Stimulated activated CD4-positive, alpha-beta T cell treated with anti-CD3 and anti-CD28 coated beads, Interleukin-15, amount 100 ng/mL, for 48 hours (primary cell): ENCODE data around the gene VDAC1.
A peak's percentile ranks its signal among the peaks of the same experiment; 100 is the strongest.
"Not testable (repeated sequence)": the region's sequence is repeated elsewhere in the genome, so short reads cannot be mapped to it uniquely, and the experiment has no call there.

ENCODE experiments used
- DNase-seq, 2 donors: peaks; one replicate each; pipeline ENCODE4 v3.0.0-alpha.2; 2020; ENCODE audit warnings: low read depth in 2 of 2

The VDAC1 gene

DNA sequence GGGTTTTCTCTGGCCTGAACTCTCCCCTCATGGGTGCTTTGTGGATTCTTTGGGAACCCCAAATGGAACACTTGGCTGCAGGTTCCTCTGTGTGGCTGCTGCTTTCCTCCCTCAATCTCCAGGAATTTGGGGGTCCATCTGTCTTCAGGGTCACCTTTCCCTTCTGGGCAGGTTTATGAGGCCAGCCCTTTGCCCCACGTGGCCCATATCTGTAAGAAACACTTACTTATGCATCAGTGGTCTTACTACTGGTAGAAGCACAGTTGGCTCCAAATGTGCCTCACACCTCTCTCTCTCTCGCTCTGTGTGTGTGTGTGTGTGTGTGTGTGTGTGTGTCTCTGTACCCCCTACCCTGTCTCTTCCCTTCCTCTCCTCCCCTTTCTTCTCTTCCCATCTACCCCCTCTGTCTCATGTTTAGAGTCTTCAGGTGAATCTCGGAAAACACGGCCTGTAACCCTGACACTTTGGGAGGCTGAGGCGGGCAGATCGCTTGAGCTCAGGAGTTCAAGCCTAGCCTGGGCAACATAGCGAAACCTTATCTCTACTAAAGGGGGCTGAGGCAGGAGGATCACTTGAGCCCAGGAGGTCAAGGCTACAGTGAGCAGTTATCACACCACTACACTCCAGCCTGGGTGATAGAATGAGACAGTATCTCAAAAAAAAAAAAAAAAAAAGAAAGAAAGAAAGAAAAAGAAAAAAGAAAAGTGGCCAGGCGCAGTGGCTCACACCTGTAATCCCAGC, 63.1 kb downstream of the VDAC1 start:
- no peak for DNase-seq

DNA sequence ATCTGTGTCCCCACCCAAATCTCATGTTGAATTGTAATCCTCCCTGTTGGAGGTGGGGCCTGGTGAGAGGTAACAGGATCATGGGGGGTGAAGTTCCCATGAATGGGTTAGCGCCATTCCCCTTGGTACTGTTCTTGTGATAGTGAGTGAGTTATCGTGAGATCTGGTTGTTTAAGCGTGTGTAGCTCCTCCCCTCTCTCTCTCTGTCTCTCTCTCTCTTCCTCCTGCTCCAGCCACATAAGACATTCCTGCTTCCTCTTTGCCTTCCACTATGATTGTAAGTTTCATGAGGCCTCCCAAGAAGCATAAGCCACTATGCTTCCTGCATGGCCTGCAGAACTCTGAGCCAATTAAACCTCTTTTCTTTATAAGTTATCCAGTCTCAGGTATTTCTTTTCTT, 65.1 kb downstream of the VDAC1 start:
- DNase-seq, result no peak

DNA sequence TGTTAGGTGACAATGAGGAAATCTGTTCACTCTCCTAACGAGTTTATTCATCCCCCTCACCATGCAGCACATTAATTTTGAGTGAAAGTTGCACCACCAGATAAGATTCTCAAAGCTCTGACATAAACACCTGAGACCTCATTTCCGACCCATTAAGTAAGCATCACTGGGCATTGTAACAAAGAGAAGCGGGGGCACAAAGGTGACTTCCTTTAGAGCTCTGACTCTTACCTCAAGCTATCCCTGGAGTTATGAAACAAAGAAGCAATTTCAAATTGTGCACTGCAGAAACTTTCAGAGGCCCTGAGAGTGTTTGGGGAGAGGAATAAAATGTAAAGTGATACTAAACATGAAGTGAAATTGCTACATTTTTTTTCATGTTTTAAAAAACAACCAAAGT, 65.8 kb downstream of the VDAC1 start:
- no peak for DNase-seq

DNA sequence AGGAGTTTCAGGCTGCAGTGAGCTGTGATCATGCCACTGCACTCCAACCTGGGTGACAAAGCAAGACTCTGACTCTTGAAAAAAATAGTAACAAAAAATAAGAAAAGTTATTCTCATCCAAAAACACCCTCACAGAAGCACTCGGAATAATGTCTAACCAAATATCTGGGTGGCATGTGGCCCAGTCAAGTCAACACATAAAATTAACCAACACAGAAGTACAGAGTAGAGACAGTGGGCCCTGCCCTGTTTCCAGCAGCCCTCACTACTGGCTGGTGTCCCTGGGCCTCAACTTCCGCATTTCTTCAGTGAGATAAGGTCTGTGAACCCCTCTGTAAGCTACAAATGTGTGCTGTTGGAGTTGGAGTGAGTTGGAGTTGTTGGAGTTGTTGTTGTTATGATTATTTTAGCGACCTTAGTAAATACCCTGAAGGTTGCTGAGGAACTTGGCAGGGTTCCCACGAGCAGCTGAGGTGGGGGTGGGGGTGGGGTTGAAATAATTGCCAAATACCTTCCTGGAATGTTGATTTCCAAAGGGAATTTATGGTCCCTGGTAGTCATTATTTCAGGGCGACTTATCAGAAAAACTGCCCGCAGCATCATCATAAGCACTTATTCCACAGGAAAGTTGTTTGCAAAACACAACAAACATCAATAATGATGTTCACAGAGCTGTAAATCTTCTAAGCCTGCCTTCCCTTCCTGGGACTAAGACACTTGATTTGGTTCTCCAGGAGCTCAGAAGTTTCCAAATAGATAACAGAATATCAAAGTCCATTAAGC, 66.5 kb downstream of the VDAC1 start:
- DNase-seq, result no peak

DNA sequence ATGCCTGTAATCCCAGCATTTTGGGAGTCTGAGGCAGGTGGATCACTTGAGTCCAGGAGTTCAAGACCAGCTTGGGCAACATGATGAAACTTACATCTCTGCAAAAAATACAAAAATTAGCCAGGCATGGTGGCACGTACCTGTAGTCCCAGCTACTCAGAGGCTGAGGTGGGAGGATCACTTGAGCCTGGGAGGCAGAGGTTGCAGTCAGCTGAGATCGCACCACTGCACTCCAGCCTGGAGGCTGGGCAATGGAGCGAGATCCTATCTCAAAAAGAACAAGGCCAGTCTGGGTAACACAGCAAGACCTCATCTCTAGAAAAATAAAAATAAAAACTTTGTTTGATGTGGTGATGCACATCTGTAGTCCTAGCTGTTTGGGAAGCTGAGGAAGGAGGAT, 67.1 kb downstream of the VDAC1 start:
- not testable (repeated sequence) for DNase-seq

DNA sequence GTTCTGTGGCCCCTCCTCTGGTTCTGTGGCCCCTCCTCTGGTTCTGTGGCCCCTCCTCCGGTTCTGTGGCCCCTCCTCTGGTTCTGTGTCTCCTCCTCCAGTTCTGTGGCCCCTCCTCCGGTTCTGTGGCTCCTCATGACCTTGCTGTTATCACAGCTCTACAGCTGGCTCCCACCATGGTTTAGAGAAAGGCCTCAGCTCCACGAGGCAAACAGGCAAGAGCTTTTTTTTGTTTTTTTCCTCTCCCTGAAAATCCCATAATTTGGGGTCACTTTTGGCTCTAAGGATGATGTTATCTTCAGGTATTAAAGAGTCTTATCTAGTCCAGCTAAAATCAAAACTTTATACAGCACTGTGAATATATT, 68.1 kb downstream of the VDAC1 start:
- DNase-seq, result no peak

DNA sequence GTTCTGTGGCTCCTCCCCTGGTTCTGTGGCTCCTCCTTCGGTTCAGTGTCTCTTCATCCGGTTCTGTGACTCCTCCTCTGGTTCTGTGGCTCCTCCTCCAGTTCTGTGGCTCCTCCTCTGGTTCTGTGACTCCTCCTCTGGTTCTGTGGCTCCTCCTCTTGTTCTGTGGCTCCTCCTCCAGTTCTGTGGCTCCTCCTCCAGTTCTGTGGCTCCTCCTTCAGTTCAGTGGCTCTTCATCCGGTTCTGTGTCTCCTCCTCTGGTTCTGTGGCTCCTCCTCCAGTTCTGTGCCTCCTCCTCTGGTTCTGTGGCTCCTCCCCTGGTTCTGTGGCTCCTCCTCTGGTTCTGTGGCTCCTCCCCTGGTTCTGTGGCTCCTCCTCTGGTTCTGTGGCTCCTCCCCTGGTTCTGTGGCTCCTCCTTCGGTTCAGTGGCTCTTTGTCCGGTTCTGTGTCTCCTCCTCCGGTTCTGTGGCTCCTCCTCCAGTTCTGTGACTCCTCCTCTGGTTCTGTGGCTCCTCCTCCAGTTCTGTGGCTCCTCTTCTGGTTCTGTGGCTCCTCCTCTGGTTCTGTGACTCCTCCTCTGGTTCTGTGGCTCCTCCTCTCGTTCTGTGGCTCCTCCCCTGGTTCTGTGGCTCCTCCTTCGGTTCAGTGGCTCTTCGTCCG, 68.7 kb downstream of the VDAC1 start:
- not testable (repeated sequence) for DNase-seq

DNA sequence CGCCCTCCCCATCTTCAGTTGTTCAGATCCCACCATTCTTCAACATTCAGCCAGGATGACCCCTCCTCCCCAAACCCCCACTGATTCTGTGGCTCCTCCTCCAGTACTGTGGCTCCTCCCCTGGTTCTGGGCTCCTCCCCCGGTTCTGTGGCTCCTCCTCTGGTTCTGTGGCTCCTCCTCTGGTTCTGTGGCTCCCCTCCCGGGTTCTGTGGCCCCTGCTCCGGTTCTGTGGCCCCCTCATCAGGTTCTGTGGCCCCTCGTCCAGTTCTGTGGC, 69.2 kb downstream of the VDAC1 start:
- DNase-seq, result no peak

DNA sequence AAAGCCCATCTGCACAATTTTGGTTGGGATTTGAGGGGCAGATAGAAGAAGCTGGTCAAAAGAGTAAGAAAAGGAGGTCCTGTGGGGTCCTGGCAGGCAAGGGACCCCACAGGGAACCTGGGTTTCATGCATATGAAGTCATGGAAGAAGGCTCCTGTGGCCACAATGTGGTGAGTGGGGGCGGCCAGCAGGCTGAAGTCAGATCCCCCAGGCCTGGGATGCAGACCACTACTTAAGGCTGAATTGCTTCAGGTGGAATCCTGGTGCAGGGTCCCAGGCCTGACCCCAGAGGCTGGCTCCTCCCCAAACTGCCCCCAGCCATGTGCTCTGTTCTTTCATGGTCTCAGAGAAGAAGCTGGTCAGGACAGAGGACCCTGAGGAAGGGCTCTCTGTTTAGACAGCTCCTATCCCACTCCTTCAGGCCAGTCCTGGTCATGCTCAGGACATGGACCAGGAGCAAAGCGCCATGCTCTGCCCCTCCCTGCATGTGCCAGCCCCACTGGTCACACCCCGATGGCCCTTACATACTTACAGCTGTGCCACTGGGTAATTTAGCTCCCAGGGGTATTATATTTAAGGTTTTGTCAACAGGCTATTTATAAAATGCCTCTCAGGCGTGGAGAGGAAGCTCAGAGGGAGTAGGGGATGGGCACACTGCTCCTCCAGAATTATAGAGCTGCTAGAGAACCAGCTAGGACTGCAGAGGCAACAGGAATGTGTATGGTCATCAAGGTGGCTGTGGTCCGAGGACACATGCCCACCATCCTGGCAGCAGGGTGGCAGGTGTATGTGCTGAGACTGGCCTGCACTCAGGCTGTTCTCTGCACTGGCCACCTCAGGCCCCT, 69.7 kb downstream of the VDAC1 start:
- no peak for DNase-seq

DNA sequence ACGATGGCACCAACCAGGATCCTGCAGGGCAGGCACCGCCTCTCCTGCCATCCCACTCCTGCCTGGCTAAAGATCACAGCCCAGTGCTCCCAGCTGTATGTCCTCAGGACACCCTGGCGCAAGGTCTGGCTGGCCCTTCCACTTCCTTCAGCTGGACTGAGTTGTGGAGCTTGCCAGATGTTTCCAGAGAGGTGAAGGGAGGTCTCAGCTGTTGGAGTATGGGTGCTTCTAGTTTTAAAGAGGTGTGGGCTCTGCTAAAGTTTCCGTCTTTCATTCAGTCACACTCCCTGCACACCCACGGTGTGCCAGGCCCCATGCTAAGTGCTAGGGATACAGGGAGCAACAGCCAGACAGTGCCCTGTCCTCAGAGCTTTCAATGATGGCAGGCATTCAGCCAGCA, 70.5 kb downstream of the VDAC1 start:
- no peak for DNase-seq

DNA sequence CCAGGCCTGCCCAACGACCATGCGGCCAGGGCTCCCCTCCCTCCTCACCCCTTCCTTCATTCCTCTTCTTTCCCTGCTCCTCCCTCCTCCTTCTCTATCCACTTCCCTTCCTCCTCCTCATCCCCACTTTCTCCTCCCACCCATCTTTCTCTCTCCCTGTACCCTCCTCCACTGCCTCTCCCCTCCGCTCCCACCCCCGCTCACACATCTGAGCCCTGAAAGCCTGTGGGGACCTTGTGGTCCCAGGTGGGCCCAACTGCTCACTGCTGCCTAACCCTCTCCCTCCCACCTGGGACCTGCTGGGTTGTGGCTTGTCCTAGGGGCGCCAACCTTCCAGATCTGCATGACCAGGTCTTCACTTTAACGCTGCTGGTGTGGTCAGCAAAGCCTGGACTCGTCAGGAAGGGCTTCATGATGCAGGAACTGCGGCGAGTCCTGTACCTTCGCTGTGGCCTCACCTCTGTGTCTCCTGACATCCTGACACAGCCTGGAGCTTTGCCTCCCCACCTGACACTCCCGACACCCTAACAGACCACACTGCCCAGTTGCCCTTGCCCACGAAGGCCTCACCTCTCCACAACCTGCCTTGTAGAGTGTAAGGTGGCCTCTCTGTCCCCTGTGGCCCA, 71.0 kb downstream of the VDAC1 start:
- no peak for DNase-seq

DNA sequence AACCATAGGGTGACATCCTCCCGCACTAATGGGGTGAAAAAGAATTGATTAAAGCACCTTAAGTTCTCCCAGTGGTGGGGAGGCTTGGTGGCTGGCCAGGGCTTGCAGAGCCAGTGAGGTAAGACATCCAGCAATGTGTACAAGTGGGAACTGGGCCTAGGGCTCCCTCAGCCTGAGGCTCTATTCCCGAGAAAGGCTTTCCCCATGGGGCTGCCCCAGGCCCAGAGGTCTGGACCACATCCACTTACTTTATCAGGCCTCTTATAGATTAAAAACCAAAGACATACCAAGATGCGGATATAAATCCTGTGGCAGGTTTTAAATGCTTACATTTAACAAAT, 71.6 kb downstream of the VDAC1 start:
- DNase-seq, result no peak

DNA sequence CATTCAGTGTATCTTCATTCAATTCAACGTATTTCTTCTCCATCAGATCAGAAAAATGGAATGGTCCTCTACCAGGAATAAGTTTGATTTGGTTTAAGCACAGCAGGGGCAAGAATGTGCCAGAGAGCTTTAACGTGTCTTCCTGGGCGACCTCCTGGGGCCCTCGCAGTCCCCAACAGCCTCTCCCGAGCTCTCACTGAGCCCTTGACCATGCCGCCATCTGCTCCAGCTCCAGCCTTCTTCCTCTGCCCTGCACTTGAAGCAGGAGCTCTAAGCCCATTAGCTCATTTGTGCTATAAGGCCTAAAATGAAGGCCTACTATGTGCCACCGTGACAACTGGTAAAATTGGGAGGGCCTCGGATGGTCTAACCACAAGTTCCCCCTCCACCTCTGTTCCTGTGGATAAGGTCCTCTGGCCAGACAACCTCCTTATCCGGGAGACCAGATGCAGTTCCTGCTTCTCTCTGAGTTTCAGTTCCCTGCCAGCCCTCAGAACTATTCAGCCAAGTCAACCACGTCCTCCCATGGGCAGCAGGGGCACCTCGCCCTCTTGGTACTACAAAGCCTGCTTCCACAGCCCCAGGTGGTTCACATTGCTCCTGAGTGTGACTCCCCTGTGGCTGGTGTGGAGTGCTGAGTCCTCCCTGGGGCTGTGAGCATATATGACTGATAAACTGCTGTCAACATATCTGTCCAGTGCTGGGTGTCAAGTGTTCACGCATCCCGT, 72.2 kb downstream of the VDAC1 start:
- DNase-seq, result no peak

DNA sequence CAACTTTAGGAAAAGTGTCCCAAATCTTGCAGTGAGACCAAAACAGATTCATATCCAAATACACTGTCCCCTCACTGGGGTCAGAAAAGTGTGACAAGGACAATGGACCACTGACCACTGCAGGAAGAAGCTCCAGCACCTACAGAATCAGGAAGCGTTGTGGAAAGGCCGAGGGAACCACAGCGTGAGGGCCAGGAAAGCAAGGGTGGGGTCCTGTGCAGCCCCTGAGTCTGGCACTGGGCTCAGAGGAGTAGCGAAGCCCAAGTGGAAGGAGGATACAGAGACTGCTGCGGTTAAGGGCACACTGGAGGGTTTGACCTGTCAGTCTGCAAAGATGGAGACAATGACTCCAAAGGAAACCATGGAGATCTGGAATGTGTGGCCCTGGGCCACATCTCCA, 73.2 kb downstream of the VDAC1 start:
- DNase-seq, result no peak

DNA sequence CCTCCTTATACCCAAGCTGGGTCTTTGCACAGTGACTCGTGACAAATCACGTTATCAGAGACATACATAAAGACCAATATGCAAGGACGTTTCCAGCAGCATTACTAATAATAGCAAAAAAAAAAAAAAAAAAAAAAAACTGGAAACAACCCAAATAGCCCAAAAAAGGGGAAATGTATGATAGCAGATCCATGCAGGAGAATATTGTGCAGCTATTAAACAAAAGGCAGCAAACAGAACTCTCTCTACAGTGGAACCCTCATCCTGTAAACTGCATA, 74.0 kb downstream of the VDAC1 start:
- no peak for DNase-seq

DNA sequence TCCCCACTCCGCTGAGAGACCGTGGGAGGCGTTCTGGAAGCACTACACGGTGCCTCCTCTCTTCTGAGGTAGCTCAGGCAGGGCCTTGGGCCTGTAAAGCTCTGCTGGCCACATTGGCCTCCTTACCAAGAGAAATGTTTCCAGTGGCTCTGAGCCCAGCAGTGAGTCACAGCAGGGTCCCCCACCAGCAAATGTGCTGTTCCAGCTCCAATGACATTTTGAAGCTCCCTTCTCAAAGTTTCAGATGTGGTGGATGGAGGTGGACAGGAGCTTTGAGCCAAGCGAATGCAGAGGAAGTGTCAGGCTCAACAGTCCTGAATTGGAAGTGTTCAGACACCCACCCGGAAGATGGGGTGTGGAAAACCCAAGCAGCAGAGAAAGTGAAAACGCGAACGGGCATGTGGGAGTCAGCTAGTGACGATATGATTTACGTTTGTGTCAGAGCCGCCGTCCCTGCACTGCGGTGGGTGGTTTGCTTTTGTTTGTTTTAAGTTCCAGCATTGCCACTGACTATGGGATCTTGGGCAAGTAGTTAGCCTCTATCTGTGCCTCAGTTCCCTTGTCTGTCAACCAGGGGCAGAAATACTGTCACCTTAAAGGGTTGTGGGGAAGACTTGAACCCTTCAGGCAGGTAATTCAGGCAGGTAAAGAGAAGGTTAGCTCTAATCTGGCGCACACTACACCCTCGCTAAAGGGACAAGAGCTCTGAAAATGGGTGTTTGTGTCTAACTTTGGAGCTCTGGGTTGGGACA, 74.5 kb downstream of the VDAC1 start:
- DNase-seq, result peak; percentile 65 to 77

DNA sequence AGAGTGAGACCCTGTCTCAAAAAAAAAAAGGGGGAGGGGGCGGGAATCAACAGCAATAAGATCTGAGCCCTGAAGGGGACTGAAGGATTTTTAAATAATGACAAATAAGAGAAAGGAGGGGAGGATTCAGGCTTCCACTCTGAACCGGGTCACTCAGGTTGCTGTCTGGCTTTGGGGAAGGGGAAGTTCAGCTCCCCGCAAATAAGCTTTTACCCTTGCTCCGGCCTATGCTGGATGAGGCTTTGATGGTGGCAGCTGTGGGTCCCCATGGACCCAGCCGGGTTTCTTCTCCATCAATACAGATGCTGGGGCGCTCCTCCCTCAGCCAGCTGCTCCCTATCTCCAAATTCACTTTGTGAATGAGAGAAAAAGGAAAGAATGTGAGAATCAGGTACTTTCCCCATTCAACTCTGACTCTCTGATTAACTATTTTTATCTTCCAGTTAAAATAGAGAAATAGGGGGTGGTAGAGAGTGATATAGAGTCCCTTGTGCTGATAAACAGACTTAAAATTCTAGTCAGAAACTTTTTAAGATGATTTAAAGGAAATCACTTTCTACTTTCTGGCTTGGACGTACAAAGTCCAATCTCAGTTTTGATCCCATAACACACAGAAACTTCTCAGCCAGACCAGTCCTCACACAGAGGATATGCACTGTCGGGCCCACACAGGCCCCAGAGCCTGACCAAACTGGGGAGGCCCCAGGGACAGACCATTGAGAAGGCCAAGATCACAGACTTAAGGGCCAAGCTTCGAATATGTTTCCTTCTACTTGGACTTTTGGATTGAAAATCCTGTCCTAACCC, 76.0 kb downstream of the VDAC1 start:
- DNase-seq, result no peak

DNA sequence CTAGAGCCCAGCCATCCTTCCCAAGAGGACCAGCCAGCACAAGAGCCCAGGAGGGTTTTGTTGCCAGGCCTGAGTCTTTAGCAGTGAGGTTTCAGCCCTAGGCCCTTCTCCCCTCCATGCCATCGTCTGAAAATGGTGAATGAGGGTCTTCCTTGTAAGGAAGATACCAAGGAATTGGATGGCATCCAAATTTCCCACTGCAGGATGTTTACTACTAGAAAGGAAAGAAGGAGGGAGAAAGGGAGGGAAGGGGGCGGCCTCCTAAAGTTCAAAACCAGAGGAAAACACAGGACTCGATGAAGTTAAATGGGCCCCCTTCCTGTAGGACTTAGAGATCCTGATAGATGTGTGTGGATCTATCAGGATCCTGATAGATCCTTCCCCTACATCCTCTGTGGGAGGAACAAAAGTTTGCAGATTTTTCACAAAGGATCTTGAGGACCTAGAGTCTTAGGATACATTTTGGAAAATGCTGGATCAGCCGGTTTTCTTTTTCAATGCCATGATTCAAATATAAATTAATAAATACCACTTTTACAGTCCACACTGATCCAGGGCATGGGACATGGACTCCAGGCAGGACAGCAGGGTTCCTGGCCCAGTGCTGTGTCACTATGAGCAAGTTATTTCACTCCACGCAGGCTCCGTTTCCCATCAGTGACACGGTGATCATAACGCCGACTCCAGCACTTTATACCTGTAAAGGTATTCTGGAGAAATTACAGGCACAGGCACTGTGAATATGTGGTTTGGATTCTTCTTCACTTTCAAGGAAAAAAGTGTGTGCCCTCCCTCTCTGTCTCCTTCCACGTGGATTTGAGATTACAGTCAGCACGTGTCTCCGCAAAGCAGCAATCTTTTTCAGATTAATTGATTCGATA, 77.2 kb downstream of the VDAC1 start:
- DNase-seq, result no peak
